Loucy (cell line): ENCODE data around the gene TTC12.

Experiments used
- H2AFZ ChIP-seq: fragments of 200-600 bp; sonication (generic); 2 replicates; pipeline ENCODE4 v1.6.0; 2016; ENCODE audit warnings: antibody characterized with exemption, mild to moderate bottlenecking, low read length, moderate library complexity
- H3F3A ChIP-seq: fragments of 200-600 bp; 2 replicates; pipeline ENCODE4 v1.6.0; 2016; ENCODE audit warnings: antibody characterized with exemption, low read depth, mild to moderate bottlenecking
- H3K27me3 ChIP-seq: fragments of 200-600 bp; sonication (generic); 2 replicates; pipeline ENCODE4 v1.6.1; 2014; ENCODE audit warnings: low read length, mild to moderate bottlenecking; ENCODE audit not compliant: insufficient read depth, poor library complexity, severe bottlenecking
- H3K36me3 ChIP-seq: fragments of 200-600 bp; sonication (generic); 2 replicates; pipeline ENCODE4 v1.6.1; 2016; ENCODE audit warnings: low read length; ENCODE audit not compliant: insufficient read depth
- H3K4me1 ChIP-seq: fragments of 200-600 bp; sonication (generic); 2 replicates; pipeline ENCODE4 v1.5.1; 2014; ENCODE audit warnings: low read length, mild to moderate bottlenecking; ENCODE audit not compliant: insufficient read depth, poor library complexity, severe bottlenecking
- H3K4me2 ChIP-seq: fragments of 200-600 bp; sonication (generic); 2 replicates; pipeline ENCODE4 v1.6.0; 2014; ENCODE audit warnings: antibody characterized with exemption, low read length, low read depth, mild to moderate bottlenecking; ENCODE audit not compliant: poor library complexity, severe bottlenecking
- H3K4me3 ChIP-seq: fragments of 200-600 bp; sonication (generic); 2 replicates; pipeline ENCODE4 v1.5.1; 2014; ENCODE audit warnings: low read length, mild to moderate bottlenecking, mixed read lengths; ENCODE audit not compliant: poor library complexity, severe bottlenecking
- H3K79me2 ChIP-seq: fragments of 200-600 bp; sonication (generic); 2 replicates; pipeline ENCODE4 v1.6.1; 2014; ENCODE audit warnings: low read length; ENCODE audit not compliant: insufficient read depth
- H3K9ac ChIP-seq: fragments of 200-600 bp; sonication (generic); 2 replicates; pipeline ENCODE4 v1.6.0; 2014; ENCODE audit warnings: mild to moderate bottlenecking, low read depth, low read length, moderate library complexity; ENCODE audit not compliant: poor library complexity, severe bottlenecking
- H3K9me2 ChIP-seq: fragments of 200-600 bp; sonication (generic); replicated peaks from 2 replicates; pipeline ENCODE4 v1.6.1; 2016; ENCODE audit warnings: low read depth, low read length, mixed read lengths
- H3K9me3 ChIP-seq: fragments of 200-600 bp; sonication (generic); 2 replicates; pipeline ENCODE4 v1.6.1; 2014; ENCODE audit warnings: mild to moderate bottlenecking, antibody characterized with exemption, low read length, low read depth; ENCODE audit not compliant: insufficient read depth
- H4K20me1 ChIP-seq: fragments of 200-600 bp; sonication (generic); 2 replicates; pipeline ENCODE4 v1.6.0; 2014; ENCODE audit warnings: antibody characterized with exemption, low read length, mild to moderate bottlenecking; ENCODE audit not compliant: insufficient read depth, poor library complexity, severe bottlenecking
- CTCF ChIP-seq: fragments of 200-600 bp; sonication (generic); conservative IDR thresholded peaks from 2 replicates; pipeline ENCODE4 v1.5.1; 2014; ENCODE audit warnings: mild to moderate bottlenecking, antibody characterized with exemption, low read length
- EZH2phosphoT487 ChIP-seq: fragments of 200-600 bp; IDR thresholded peaks from 2 replicates; pipeline ENCODE4 v1.6.1; 2018; ENCODE audit warnings: antibody characterized with exemption, mild to moderate bottlenecking, moderate library complexity, borderline replicate concordance

The TTC12 gene

GRCh38 chr11:113397821-113398220, 83.4 kb downstream of the TTC12 start:
- no peak for TF ChIP-seq CTCF
- TF ChIP-seq EZH2phosphoT487 = no peak
- Histone ChIP-seq H3K27me3 (no peaks in the 10 kb centered on the region), H3K36me3 (no peaks in the 10 kb centered on the region), H3K4me3 (no peak overlapping the region), H3K4me2 (no peak overlapping the region), H3F3A (no peaks in the 10 kb centered on the region), H4K20me1 (no peaks in the 10 kb centered on the region), H2AFZ (no peak overlapping the region), H3K79me2 (no peaks in the 10 kb centered on the region), H3K9me3 (no peaks in the 10 kb centered on the region; the same call in 1 of the 2 replicates), H3K9me2 (no peaks in the 10 kb centered on the region), H3K9ac (no peak overlapping the region), H3K4me1 (no peaks in the 10 kb centered on the region)

GRCh38 chr11:113398669-113399430, 84.5 kb downstream of the TTC12 start:
- Histone ChIP-seq H3K36me3 (no peaks in the 10 kb centered on the region), H3K4me2 (no peak overlapping the region)
- no peak for TF ChIP-seq CTCF

GRCh38 chr11:113400631-113401230, 86.3 kb downstream of the TTC12 start:
- H3K4me3 ChIP-seq = no peak overlapping the region
- H3K4me1 ChIP-seq = no peaks in the 10 kb centered on the region
- H3K9ac ChIP-seq = no peak overlapping the region
- no peaks in the 10 kb centered on the region for H3K36me3 ChIP-seq
- no peak overlapping the region for H2AFZ ChIP-seq
- H3K9me2 ChIP-seq = no peaks in the 10 kb centered on the region
- H3K4me2 ChIP-seq = no peak overlapping the region
- H3K79me2 ChIP-seq = no peaks in the 10 kb centered on the region
- no peaks in the 10 kb centered on the region for H3F3A ChIP-seq
- no peaks in the 10 kb centered on the region; the same call in 1 of the 2 replicates for H3K9me3 ChIP-seq
- TF ChIP-seq EZH2phosphoT487 (no peak), CTCF (no peak)
- H4K20me1 ChIP-seq = no peaks in the 10 kb centered on the region
- no peaks in the 10 kb centered on the region for H3K27me3 ChIP-seq

More at GRCh38 chr11:113398669-113399430, 84.5 kb downstream of the TTC12 start:
- Histone ChIP-seq H3K9ac (no peak overlapping the region), H3K9me2 (no peaks in the 10 kb centered on the region), H4K20me1 (no peaks in the 10 kb centered on the region), H3K9me3 (no peaks in the 10 kb centered on the region; the same call in 1 of the 2 replicates), H2AFZ (no peak overlapping the region), H3F3A (no peaks in the 10 kb centered on the region), H3K4me3 (no peak overlapping the region), H3K27me3 (no peaks in the 10 kb centered on the region), H3K4me1 (no peaks in the 10 kb centered on the region), H3K79me2 (no peaks in the 10 kb centered on the region)
